HG03571 (cell line): ENCODE data around the gene SLC26A8.
"Not testable (repeated sequence)": the region's sequence is repeated elsewhere in the genome, so short reads cannot be mapped to it uniquely, and the experiment has no call there.

Experiments used
- ATAC-seq: cut with Tn5 transposase; IDR thresholded peaks from one replicate; pipeline ENCODE4 v1.9.1; 2021; ENCODE audit not compliant: unreplicated experiment

Gene SLC26A8

DNA sequence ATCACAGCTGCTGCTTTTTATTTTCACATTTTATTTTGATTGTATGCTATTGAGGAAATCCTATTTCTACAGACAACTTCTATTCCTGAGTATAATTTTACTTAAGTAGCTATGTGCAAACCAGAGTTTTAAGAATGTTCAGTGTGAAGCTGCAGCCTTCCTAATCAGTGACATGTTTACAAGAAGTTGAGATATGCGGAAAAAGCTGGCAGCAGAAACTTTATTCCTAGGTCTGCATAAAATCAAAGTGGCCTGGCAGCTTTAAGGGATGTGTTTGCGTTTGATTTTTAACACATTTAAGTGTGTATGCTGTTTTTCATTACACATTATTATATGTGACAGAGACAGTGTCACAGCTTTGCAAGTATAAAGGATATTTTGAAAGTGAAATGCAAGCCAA, 29.4 kb upstream of the SLC26A8 start:
- ATAC-seq = no peak

DNA sequence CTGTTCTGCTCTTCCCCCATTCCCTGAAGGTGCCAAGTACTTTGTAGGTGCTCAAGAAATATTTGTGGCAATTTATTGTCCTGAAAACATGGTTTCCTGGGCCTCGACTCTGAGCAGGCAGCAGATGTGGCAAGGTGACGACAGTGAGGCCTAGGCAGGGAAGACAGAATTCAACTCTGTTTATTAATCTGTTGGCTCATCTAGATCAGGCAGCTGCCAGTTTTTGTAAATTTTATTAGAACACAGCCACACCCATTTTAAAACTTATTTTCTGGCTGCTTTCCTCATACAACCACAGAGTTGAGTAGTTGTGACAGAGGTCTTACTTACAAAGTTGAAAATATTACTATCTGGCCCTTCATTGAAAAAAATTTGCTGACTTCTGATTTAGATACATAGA, 27.7 kb upstream of the SLC26A8 start:
- no peak for ATAC-seq

- ATAC-seq = no peak
Observed at GRCh38 chr6:36050947-36051710, 26.7 kb upstream of the SLC26A8 start.

DNA sequence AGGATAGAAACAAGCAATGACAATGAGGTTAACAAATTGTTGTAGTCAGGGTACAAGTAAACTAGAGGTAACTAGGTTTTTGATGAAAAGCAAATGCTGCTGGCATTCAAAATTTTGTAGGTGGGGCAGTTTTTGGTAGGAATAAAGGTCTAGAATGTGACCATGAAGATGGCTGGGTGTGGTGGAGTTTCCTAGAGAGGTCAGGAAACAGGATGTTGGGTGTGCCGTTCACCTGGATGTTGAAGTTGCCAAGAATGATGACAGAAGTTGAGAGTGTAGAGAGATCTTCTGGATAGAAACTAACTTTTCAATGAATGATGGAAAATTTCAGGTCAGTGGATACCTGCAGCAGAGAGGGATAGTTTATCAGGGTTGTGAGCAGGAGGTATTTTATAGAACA, 25.9 kb upstream of the SLC26A8 start:
- ATAC-seq = no peak

GRCh38 chr6:36049582-36049981, 25.1 kb upstream of the SLC26A8 start:
- no peak for ATAC-seq

GRCh38 chr6:36042618-36043260, 18.3 kb upstream of the SLC26A8 start:
- ATAC-seq = no peak

GRCh38 chr6:36040958-36041357, 16.5 kb upstream of the SLC26A8 start:
- no peak for ATAC-seq

DNA sequence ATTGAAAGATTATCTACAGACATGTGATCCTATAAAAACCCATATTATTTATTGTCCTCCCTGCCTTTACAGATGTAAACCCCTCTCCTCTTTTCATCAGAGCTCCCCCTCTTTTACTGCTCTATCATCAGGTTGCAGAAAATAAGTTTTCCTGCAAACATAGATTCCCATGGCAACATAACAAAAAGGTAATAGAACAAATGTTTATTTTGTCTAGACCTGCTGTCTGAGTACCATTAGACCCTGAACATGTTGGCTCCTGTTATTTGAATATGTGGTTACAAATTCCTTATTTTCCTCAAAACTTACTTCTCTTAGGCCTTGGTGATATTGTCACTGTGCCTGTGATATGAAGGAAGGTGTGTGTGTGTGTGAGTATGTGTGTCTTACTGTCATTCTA, 14.7 kb upstream of the SLC26A8 start:
- no peak for ATAC-seq

DNA sequence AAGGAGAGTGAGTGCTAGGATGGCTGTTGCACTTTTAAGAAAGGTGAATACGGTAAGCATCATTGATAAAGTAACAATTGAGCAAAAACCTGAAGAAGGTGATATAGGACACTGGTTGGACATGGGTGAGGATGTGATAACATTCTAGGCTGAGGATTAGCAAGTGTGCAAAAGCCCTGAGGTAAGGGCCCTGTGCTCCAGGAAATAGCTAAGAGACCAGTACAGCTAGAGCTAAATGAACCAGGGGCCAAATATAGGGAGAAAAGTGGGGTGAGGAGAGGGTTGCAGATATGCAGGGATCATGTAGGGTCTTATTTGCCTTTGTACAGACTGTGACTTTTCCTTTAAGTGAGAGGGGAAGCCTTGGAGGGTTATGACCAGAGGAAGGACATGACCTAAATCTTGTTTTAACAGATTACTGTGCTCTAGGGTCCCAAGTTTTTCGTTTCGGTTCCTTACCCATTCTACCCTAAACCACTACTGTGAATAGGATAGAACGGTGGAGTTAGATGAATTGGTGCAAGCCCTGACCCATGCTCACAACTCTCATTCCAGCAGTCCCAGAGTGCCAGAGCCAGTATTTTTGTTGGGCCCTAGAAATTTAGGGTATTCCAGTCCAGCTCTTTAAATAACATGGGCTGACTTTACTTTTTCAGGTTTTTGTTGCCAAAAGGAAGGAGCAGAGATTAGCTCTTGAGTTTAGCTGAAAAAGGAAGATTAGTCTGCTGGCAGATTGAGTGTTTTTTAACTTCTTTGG, 13.9 kb upstream of the SLC26A8 start:
- ATAC-seq = no peak

- ATAC-seq = no peak
Observed at GRCh38 chr6:36035225-36035624, 10.8 kb upstream of the SLC26A8 start.

DNA sequence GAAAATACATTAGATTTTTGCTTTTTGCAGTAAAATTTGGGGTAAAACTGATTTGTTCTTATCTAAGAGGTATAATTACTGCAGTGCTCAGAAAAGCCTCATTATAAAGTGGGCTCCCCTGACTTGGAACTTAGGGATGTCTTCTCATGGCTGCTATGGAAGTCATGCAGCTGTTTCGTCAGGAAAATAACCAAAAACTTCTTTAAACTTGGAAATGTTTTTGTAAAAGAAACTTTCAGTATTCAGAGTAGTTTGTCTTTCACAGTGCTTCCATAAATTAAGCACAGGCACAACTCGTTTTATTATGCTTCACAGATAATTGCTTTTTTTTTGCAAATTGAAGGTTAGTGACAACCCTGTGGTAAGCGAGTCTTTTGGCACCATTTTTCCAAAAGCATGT, 10.0 kb upstream of the SLC26A8 start:
- ATAC-seq = no peak

- no peak for ATAC-seq
Observed at GRCh38 chr6:36033935-36034334, 9.5 kb upstream of the SLC26A8 start.

- not testable (repeated sequence) for ATAC-seq
Observed at GRCh38 chr6:36033144-36033543, 8.7 kb upstream of the SLC26A8 start.

GRCh38 chr6:36032261-36032660, 7.8 kb upstream of the SLC26A8 start:
- ATAC-seq = no peak

DNA sequence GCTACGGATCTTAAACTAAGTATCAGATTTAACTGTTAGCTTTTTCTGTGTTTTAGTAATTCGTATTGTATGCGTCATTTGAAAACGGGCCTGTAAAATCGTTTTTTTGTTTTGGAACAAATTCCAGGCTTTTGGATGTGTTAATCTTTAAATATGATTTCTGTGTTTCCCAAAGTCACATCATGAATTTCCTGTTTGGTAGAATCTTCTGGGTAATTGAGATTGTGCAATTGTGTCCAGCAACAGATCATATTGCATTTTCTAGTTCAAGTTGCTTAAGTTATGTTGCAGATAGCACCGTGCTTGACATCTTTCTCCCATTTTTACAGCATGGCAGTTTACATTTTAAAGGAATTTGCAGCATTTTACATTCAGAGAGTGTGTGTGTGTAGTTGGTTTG, 5.0 kb upstream of the SLC26A8 start:
- ATAC-seq = no peak

- ATAC-seq = no peak
Observed at GRCh38 chr6:36028877-36029324, 4.5 kb upstream of the SLC26A8 start.

DNA sequence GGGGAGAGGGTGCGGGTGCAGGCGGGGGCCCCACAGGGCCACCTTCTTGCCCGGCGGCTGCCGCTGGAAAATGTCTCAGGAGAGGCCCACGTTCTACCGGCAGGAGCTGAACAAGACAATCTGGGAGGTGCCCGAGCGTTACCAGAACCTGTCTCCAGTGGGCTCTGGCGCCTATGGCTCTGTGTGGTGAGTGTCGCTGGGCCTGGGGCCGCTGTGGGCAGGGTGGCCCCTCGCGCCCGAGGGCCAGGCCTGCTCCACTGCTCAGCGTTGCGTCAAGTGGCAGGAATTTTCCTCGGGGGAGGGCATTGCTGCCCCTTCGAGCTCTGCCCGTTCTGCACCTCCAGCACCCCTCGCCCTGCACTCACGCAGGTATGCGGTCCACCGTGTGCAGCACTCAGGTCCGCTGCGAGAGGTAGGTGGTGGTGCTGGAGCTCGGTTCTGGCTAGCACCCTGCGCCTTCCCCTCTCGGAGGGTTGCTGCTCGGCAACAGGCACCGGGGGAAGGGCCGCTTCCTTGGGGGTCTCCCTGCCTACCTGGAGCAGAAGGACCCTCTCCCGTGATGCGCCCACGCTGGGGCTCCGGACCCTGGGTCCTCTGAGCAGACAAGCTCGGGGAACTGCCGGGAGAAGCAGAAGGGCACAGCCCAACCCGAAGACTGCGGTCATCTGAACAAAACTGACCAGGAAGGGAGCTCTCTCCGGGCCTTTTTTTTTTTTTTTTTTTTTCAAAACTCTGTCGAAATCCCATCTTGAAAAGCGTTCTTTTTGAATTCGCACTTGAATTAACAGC, 3.8 kb upstream of the SLC26A8 start:
- peak; percentile 10 for ATAC-seq

DNA sequence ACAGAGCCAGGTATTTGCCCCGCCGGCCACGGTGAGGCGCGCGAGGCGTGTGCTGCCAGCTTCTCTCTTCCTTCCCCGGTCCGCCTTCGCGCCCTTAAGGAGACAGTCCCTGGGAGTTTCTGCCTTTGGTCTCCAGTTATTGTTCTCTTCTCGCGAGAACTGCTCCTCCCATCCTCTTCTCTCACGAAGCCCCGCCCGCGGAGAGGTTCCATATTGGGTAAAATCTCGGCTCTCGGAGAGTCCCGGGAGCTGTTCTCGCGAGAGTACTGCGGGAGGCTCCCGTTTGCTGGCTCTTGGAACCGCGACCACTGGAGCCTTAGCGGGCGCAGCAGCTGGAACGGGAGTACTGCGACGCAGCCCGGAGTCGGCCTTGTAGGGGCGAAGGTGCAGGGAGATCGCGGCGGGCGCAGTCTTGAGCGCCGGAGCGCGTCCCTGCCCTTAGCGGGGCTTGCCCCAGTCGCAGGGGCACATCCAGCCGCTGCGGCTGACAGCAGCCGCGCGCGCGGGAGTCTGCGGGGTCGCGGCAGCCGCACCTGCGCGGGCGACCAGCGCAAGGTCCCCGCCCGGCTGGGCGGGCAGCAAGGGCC, 3.2 kb upstream of the SLC26A8 start, which contains the start of gene MAPK14:
MAPK14 (plus strand) TSS at position 308 of the 587 bp plus-strand sequence. CDS start 350 bp downstream, outside the sequence.
- ATAC-seq = peak; percentile 91

DNA sequence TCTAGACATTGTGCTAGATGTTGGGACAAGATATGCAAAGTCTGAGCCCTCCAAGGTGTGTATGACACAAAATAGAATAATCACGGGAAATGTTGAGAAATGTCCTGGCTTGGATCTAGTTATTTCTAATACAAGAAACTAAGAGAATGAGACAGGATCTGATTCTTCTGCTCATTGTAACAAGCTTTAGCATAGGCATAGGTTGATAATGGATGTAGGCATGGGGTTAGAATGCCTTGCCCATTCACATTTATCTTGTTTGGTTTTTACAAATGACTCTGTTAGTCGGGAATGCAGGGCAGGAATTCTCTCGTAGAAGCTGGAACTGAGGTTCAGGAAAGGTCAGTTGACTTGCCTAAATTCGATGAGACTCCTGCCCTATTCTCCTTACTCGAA, 1.5 kb upstream of the SLC26A8 start:
- no peak for ATAC-seq

DNA sequence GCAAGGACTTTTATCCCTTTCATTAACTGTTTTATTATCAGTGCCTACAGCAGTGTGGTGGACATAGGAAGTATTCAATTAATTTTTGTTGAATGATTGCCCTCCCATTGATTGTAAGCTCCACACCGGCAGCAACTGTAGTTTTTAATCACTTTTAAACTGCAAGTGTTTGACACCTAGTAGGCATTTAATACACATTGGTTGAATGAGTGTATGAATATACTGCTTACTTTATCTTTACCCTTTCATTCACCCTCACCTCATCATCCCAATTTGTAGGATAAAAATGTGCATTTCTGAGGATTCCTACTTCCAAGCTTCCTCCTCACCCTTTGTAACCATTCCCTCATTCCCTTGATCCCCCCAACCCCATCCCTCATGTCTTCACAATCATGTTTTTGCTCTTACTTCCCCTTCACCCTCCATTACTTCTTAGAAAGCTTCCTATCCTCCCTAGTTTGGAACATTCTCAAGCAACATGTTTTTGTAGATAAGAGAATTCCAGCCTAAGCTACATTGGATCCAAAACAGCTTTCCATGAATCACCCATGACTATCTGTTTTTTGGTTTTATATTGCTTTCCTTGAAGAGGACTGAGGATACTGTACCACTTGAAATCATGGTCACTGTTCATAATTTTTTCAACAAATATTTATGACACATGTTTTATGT, 955 bp upstream of the SLC26A8 start:
- ATAC-seq = no peak
